Neuronal stem cell (in vitro differentiated cells): ENCODE data around the gene GDF7.
A peak's percentile ranks its signal among the peaks of the same experiment; 100 is the strongest.

ENCODE experiments used
- DNase-seq: peaks from one replicate; pipeline ENCODE4 v3.0.0-alpha.2; 2013; ENCODE audit warnings: low spot score
- H2AFZ ChIP-seq: one replicate; pipeline ENCODE4 v1.6.1; 2013; ENCODE audit warnings: mild to moderate bottlenecking, low read length, inconsistent platforms
- H2AK5ac ChIP-seq: 2 replicates; pipeline ENCODE4 v1.6.1; 2013; ENCODE audit warnings: low read depth, mild to moderate bottlenecking, inconsistent platforms, low read length, moderate library complexity, mixed read lengths
- H2BK120ac ChIP-seq: 2 replicates; pipeline ENCODE4 v1.6.1; 2013; ENCODE audit warnings: low read depth, mild to moderate bottlenecking, inconsistent platforms, low read length, moderate library complexity, mixed read lengths
- H2BK12ac ChIP-seq: one replicate; pipeline ENCODE4 v1.6.1; 2013; ENCODE audit warnings: low read length, inconsistent platforms
- H2BK15ac ChIP-seq: 2 replicates; pipeline ENCODE4 v1.6.1; 2013; ENCODE audit warnings: mild to moderate bottlenecking, low read length, inconsistent platforms, mixed read lengths
- H2BK5ac ChIP-seq: one replicate; pipeline ENCODE4 v1.6.1; 2013; ENCODE audit warnings: inconsistent platforms, mild to moderate bottlenecking, low read length, moderate library complexity
- H3K14ac ChIP-seq: one replicate; pipeline ENCODE4 v1.6.1; 2013; ENCODE audit warnings: low read length, inconsistent platforms
- H3K18ac ChIP-seq: 2 replicates; pipeline ENCODE4 v1.6.1; 2013; ENCODE audit warnings: low read length, inconsistent platforms
- H3K23ac ChIP-seq: 2 replicates; pipeline ENCODE4 v1.6.1; 2013; ENCODE audit warnings: low read depth, mild to moderate bottlenecking, mixed read lengths, low read length, inconsistent platforms; ENCODE audit not compliant: poor library complexity
- H3K27ac ChIP-seq: replicated peaks from 3 replicates; pipeline ENCODE4 v1.5.1; 2013; ENCODE audit warnings: low read length, inconsistent platforms
- H3K27me3 ChIP-seq, 3 experiments: 2 replicates each; pipeline ENCODE4 v1.6.1; 2013; ENCODE audit warnings: low read length in 3 of 3, mild to moderate bottlenecking in 2 of 3, inconsistent platforms in 1 of 3, low read depth in 1 of 3, mixed read lengths in 1 of 3, moderate library complexity in 1 of 3; ENCODE audit not compliant: control insufficient read depth in 3 of 3, insufficient read depth in 3 of 3
- H3K36me3 ChIP-seq, 2 donors: replicated peaks in 1 of 2; 2 replicates each; pipeline ENCODE4 v1.6.1; 2013; ENCODE audit warnings: low read length in 2 of 2; ENCODE audit not compliant: control insufficient read depth in 2 of 2, insufficient read depth in 2 of 2
- H3K4ac ChIP-seq: 2 replicates; pipeline ENCODE4 v1.6.1; 2013; ENCODE audit warnings: inconsistent platforms, mild to moderate bottlenecking, low read length, moderate library complexity
- H3K4me1 ChIP-seq, 2 donors: 1 replicate in 1 of 2; 2 replicates in 1 of 2; pipeline ENCODE4 v1.6.1; 2013; ENCODE audit warnings: low read length in 2 of 2, low read depth in 1 of 2; ENCODE audit not compliant: control insufficient read depth in 2 of 2, insufficient read depth in 1 of 2
- H3K4me2 ChIP-seq: one replicate; pipeline ENCODE4 v1.6.1; 2013; ENCODE audit warnings: mild to moderate bottlenecking, low read length, inconsistent platforms; ENCODE audit not compliant: insufficient read depth, poor library complexity, severe bottlenecking
- H3K4me3 ChIP-seq, 2 donors: 2 replicates each; pipeline ENCODE4 v1.5.1; 2013; ENCODE audit warnings: low read length in 2 of 2, mild to moderate bottlenecking in 2 of 2, inconsistent platforms in 1 of 2, moderate library complexity in 1 of 2
- H3K79me1 ChIP-seq: one replicate; pipeline ENCODE4 v1.6.1; 2013; ENCODE audit warnings: low read depth, mild to moderate bottlenecking, inconsistent platforms, low read length, moderate library complexity
- H3K9ac ChIP-seq: one replicate; pipeline ENCODE4 v1.6.1; 2013; ENCODE audit warnings: mild to moderate bottlenecking, low read depth, low read length, inconsistent platforms; ENCODE audit not compliant: poor library complexity
- H3K9me3 ChIP-seq, 2 donors: replicated peaks in 1 of 2; 2 replicates each; pipeline versions ENCODE3 to v1.6.1; 2013; ENCODE audit warnings: low read length in 2 of 2, mild to moderate bottlenecking in 2 of 2, inconsistent platforms in 1 of 2, low read depth in 1 of 2, mixed read lengths in 1 of 2, moderate library complexity in 1 of 2; ENCODE audit not compliant: control insufficient read depth in 2 of 2, insufficient read depth in 1 of 2
- H4K8ac ChIP-seq: one replicate; pipeline ENCODE4 v1.6.1; 2013; ENCODE audit warnings: low read depth, mild to moderate bottlenecking, inconsistent platforms, low read length, moderate library complexity
- H4K91ac ChIP-seq: one replicate; pipeline ENCODE4 v1.6.1; 2013; ENCODE audit warnings: low read length, low read depth, mild to moderate bottlenecking, inconsistent platforms; ENCODE audit not compliant: poor library complexity
- WGBS, 2 donors: extraction: QIAGEN DNeasy Blood & Tissue Kit; methylation state at CpG; one replicate each; pipeline ENCODE4 v1.1.7; 2013; ENCODE audit warnings: missing lambda C conversion rate in 2 of 2, mixed read lengths in 1 of 2; ENCODE audit not compliant: insufficient read length in 2 of 2, insufficient replicate concordance in 1 of 2; ENCODE audit errors: extremely low coverage in 2 of 2; 5-methylcytosine and 5-hydroxymethylcytosine counted together

The GDF7 gene

GRCh38 chr2:20671736-20672080, 4.8 kb downstream of the GDF7 start:
- no peak overlapping the region for H2BK15ac ChIP-seq
- H3K9ac ChIP-seq: no peak overlapping the region
- no peak overlapping the region for H3K14ac ChIP-seq
- no peak overlapping the region for H3K4me3 ChIP-seq
- H3K4me2 ChIP-seq: no peak overlapping the region
- H3K79me1 ChIP-seq: no peaks in the 10 kb centered on the region
- no peak overlapping the region for H3K4ac ChIP-seq
- peaks cover 0 to 10% of the 10 kb centered on the region in 2 donors for H3K9me3 ChIP-seq
- H3K4me1 ChIP-seq: peaks cover 10 to 22% of the 10 kb centered on the region in 2 donors
- no peak overlapping the region for H2AFZ ChIP-seq
- no peak for DNase-seq
- no peak overlapping the region for H4K8ac ChIP-seq
- no CpG with 5 or more reads among the region's 13 CpGs for WGBS, 2 donors
- H3K23ac ChIP-seq: peak overlapping the region; percentile 97
- no peak overlapping the region for H2BK120ac ChIP-seq
- H3K18ac ChIP-seq: no peak overlapping the region
- no peak overlapping the region for H4K91ac ChIP-seq
- no peak overlapping the region for H2BK5ac ChIP-seq
- H3K27me3 ChIP-seq: peaks cover 22 to 71% (median 42%) of the 10 kb centered on the region in 3 experiments
- H2AK5ac ChIP-seq: no peak overlapping the region
- H3K36me3 ChIP-seq: peaks cover 0 to 5% of the 10 kb centered on the region in 2 donors
- H3K27ac ChIP-seq: no peak overlapping the region
- no peak overlapping the region for H2BK12ac ChIP-seq

GRCh38 chr2:20672201-20672951, 5.4 kb downstream of the GDF7 start:
- peak overlapping the region; percentile 32 for H3K18ac ChIP-seq
- no peak overlapping the region for H2BK5ac ChIP-seq
- H3K4me2 ChIP-seq: no peak overlapping the region
- H3K4me3 ChIP-seq: no peak overlapping the region
- no peak for DNase-seq
- no peak overlapping the region for H2BK12ac ChIP-seq
- peaks cover 22 to 68% (median 40%) of the 10 kb centered on the region in 3 experiments for H3K27me3 ChIP-seq
- H4K91ac ChIP-seq: no peak overlapping the region
- H3K23ac ChIP-seq: no peak overlapping the region
- no peaks in the 10 kb centered on the region for H3K79me1 ChIP-seq
- no peak overlapping the region for H4K8ac ChIP-seq
- no peak overlapping the region for H3K4ac ChIP-seq
- no peak overlapping the region for H2BK120ac ChIP-seq
- no peak overlapping the region for H2AK5ac ChIP-seq
- no peak overlapping the region for H2AFZ ChIP-seq
- H3K14ac ChIP-seq: no peak overlapping the region
- H3K9ac ChIP-seq: no peak overlapping the region
- H3K4me1 ChIP-seq: peaks cover 10 to 22% of the 10 kb centered on the region in 2 donors
- peaks cover 0 to 10% of the 10 kb centered on the region in 2 donors for H3K9me3 ChIP-seq
- H2BK15ac ChIP-seq: no peak overlapping the region
- H3K36me3 ChIP-seq: peaks cover 0 to 10% of the 10 kb centered on the region in 2 donors
- H3K27ac ChIP-seq: no peak overlapping the region
- no CpG with 5 or more reads among the region's 18 CpGs for WGBS, 2 donors

GRCh38 chr2:20673686-20674308, 6.9 kb downstream of the GDF7 start:
- no CpG with 5 or more reads among the region's 5 CpGs for WGBS, 2 donors
- Histone ChIP-seq H2BK15ac (no peak overlapping the region), H2BK12ac (no peak overlapping the region), H3K9ac (no peak overlapping the region), H3K4me1 (peaks cover 4 to 22% of the 10 kb centered on the region in 2 donors), H3K27me3 (peaks cover 7 to 54% (median 29%) of the 10 kb centered on the region in 3 experiments), H3K36me3 (peaks cover 0 to 15% of the 10 kb centered on the region in 2 donors), H2BK5ac (no peak overlapping the region), H3K79me1 (no peaks in the 10 kb centered on the region), H4K91ac (no peak overlapping the region), H3K18ac (peak overlapping the region; percentile 33), H3K14ac (no peak overlapping the region), H2AFZ (no peak overlapping the region), H2AK5ac (no peak overlapping the region), H3K4ac (no peak overlapping the region), H3K23ac (no peak overlapping the region), H2BK120ac (no peak overlapping the region), H3K27ac (no peak overlapping the region), H3K4me3 (no peak overlapping the region), H4K8ac (no peak overlapping the region), H3K4me2 (no peak overlapping the region), H3K9me3 (peaks cover 0 to 10% of the 10 kb centered on the region in 2 donors)
- DNase-seq: no peak

- Histone ChIP-seq H3K27me3 (peaks cover 2 to 47% (median 23%) of the 10 kb centered on the region in 3 experiments), H2BK15ac (no peak overlapping the region), H3K9ac (no peak overlapping the region), H2BK12ac (no peak overlapping the region), H3K23ac (no peak overlapping the region), H3K4me1 (peaks cover 4 to 22% of the 10 kb centered on the region in 2 donors), H4K91ac (no peak overlapping the region), H2BK120ac (no peak overlapping the region), H2AK5ac (no peak overlapping the region), H3K27ac (no peak overlapping the region), H3K4ac (no peak overlapping the region), H3K14ac (no peak overlapping the region), H3K36me3 (peaks cover 0 to 19% of the 10 kb centered on the region in 2 donors), H3K4me3 (no peak overlapping the region), H3K79me1 (no peaks in the 10 kb centered on the region), H2BK5ac (no peak overlapping the region), H3K18ac (no peak overlapping the region), H4K8ac (no peak overlapping the region), H2AFZ (no peak overlapping the region), H3K9me3 (peaks cover 0 to 10% of the 10 kb centered on the region in 2 donors), H3K4me2 (no peak overlapping the region)
- DNase-seq: no peak
- no CpG with 5 or more reads among the region's 11 CpGs for WGBS, 2 donors
These were observed 7.5 kb downstream of the GDF7 start for GRCh38 chr2:20674309-20674965.
